DMS114 treated with DMSO at 0.1 percent for 48 hours (cell line): Measurements from ENCODE around the gene SELENOV.

Experiments
- DNase-seq: peaks from one replicate; lab custom pipeline; 2025; ENCODE audit not compliant: unreplicated experiment; lab: John Stamatoyannopoulos, UW

SELENOV gene

DNA sequence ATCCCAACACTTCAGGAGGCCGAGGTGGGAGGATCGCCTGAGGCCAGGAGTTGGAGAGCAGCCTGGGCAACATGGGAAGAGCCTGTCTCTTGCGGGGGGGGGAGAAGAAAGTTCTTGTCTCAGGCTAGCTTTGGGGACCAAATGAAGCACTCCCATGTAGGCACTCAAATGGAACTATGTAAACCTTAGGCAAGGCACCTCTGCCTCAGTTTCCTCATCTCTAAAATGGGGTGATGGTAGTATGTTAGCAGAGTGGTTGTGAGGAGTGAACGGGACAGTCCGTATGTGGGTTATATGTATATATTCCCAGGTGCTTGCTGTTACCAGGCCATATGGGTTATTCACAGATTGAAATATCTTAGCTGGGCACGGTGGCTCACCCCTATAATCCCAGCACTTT is 22.7 kb upstream of the SELENOV start:
- no peak for DNase-seq

DNA sequence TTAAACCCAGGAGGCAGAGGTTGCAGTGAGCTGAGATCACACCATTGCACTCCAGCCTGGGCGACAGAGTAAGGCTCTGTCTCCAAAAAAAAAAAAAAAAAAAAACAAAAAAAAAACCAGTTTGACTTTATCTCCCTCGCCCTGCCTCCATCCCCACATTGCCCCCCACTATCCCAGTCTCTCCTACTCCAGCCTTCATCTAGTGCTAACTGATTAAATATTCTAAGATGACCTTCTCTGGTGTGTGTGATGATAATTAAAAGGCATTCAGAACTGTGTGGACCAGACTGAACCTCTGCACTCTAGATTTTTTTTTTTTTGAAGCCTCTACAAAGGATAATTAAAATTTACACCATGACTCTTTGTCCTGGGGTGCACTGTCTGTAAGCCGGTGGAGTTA is 22.2 kb upstream of the SELENOV start:
- DNase-seq = no peak

DNA sequence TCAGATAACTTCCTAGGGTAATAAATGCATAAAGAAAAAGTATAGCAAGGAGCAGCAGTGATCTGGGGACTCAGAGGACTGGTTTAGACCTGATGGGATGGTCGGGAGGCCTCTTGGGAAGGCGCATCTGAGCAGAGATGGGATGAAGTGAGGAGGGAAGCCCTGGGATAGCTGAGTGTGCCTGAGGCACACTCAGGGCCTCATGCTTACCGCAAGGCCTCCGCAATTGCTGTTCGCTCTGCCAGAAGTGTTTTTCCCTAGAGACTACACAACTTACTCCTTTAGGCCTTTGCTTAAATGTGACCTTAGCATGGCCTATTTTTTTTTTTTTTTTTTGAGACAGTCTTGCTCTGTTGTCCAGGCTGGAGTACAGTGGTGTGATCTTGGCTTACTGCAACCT is 20.3 kb upstream of the SELENOV start:
- no peak for DNase-seq

DNA sequence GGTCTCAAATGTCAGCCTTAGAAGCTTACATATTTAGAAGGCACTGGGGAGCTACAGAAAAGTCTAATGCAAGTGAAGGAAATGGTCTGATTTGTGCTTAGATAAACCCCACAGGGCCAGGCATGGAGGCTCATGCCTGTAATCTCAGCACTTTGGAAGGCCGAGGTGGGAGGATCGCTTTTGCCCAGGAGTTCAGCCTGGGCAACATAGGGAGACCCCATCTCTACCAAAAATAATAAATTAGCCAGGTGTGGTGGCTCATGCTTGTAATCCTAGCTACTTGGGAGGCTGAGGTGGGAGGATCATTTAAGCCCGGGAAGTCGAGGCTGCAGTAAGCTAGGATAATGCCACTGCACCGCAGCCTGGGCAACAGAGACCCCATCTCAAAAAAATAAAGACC is 18.9 kb upstream of the SELENOV start:
- DNase-seq = no peak

DNA sequence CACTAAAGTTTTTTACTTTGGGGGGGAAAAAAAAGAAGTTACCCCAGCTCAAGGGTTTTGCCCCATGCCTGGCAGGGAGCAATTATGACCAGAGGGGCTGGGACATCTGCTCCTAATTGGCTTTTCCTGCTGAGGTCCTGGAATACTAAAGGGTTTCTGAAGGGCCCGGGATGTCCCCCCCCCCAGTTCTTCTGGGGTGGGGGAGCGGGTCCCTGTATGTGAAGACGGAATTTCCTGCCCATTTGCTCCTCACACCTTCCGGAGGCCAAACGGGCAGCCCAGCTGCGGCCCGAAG is 17.3 kb upstream of the SELENOV start:
- no peak for DNase-seq

DNA sequence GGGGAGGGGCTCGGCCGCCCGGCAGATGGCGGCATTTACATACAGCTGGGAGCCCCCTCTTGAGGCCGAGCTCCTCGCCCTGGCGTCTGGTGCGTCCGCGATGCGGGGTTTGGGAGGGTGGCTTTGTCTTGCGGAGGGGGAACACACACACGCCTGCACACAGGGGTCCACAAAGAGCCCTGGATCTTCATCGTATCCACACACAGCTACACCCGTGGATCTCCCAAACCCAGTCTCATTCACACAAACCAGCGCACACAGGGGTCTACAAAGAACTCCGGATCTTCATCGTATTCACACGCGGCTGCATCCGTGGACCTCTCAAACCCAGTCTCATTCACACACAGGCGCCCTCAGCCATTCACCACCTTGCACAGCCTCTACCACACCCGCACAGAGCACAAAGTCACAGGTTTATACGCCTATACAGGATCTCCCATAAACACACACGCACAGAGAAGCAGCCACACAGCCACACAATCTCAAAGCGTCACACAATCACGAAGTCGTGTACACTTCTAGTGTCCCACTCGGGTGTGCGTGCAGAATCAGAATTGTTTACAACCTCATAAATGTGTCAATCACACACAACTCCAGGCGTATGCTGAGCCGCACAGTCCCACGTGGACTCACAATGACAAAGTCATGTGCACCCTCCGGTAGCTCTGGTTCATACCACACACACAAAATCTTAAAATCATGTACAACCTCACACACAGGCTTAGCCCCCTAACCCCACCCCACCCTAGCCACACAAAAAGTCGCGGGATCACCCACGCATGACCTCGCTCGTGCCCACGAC is 16.7 kb upstream of the SELENOV start:
- DNase-seq = peak; percentile 68

DNA sequence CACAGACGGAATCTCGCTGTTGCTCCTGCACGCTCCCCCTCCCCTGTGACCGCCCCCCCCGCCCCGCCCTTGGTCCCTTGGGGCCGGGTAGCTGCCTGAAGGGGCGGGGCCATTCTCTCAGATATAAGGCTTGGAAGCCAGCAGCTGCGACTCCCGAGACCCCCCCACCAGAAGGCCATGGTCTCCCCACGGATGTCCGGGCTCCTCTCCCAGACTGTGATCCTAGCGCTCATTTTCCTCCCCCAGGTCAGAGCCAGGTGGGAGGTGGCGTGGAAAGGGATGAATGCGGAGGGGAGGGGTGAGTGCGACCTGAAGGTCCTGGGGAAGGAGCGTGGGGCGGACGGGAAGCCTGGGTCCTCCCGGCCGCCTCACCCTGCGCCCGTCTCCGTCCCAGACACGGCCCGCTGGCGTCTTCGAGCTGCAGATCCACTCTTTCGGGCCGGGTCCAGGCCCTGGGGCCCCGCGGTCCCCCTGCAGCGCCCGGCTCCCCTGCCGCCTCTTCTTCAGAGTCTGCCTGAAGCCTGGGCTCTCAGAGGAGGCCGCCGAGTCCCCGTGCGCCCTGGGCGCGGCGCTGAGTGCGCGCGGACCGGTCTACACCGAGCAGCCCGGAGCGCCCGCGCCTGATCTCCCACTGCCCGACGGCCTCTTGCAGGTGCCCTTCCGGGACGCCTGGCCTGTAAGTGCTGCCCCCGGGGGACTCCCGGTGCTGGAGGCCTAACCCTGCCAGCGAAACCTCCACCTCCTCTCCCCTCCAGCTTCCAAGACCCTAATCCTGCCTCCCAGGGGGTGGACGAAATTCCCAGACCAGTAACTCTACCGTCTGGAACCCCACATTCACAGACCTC is 15.9 kb upstream of the SELENOV start, which contains the start of gene DLL3:
Gene DLL3, plus strand, starts transcription at position 150 of the 845 bp plus-strand sequence. Its CDS starts 28 bp downstream, at position 178.
- DNase-seq = no peak

DNA sequence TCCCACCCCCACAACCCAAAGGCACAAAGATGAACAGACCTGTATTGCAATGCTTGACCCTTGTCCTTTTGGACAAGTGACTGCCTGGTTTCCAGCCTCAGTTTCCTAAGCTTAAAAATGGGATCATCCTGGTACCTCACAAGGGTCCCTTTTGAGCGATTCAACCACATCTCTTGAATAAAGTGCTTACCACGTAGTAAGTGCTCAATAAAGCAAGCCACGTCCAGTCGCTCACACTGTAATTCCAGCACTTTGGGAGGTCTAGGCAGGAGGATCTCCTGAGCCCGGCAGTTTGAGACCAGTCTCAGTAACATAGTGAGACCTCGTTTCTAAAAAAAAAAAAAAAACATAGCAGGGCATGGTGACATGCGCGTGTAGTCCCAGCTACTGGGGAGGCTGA is 15.0 kb upstream of the SELENOV start:
- DNase-seq = no peak

DNA sequence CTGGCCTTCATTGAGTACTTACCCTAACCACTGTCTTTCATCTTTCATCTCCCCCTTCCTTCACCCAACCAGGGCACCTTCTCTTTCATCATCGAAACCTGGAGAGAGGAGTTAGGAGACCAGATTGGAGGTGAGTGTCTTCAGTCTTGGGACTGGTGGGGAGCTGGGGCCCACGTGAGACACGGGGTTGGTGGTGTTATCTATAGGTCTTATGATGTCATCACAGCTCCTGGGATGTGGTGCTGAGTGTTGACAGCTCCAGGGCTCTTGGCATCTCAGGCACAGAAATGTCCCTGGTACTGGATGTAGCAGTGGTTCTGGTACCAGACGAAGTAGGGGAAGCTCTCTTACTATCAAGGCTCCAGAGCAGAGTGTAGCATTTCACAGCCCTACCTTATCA is 14.4 kb upstream of the SELENOV start:
- DNase-seq = no peak

DNA sequence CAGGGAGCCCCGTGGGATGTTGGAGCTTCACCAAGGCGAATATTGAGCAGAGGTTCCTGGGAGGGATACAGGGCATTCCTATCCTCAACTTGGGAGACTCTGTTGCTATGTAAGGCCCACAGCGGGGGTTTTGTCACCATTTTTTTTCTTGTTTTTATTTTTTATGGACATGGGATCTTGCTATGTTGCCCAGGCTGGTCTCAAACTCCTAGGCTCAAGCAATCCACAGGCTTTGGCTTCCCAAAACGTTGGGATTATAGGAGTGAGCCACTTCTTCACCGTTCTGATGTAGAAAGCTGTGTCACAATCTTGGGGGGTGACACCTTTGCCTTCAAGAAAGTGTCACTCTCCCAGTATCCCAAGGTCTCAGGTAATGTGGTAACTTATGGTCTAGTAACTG is 13.6 kb upstream of the SELENOV start:
- no peak for DNase-seq

DNA sequence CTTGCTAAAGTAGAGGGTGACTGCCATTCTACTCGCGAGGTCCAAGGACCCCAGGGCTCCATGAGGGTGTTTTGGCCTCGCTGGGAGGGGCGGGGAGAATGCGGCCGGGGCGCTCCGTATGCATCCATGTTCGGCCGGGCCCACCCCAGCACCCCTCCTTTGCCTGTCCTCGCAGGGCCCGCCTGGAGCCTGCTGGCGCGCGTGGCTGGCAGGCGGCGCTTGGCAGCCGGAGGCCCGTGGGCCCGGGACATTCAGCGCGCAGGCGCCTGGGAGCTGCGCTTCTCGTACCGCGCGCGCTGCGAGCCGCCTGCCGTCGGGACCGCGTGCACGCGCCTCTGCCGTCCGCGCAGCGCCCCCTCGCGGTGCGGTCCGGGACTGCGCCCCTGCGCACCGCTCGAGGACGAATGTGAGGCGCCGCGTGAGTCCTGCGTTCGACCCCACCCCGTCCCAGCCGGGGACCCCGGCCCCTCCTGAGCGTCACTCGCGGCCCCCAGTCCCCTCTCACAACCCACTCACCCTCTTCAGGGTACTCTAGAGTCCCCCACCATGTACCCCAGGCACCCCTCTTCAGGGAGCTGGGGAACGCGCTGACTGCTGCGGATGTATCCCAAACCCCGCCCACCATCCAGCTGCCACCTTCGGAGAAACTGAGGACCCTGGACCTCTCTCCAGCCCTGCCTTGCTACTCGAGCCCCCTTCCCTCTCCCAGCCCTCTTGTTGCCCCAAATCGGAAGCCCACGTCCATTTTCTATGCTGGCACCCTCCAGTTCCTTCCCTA is 12.1 kb upstream of the SELENOV start:
- DNase-seq = no peak

DNA sequence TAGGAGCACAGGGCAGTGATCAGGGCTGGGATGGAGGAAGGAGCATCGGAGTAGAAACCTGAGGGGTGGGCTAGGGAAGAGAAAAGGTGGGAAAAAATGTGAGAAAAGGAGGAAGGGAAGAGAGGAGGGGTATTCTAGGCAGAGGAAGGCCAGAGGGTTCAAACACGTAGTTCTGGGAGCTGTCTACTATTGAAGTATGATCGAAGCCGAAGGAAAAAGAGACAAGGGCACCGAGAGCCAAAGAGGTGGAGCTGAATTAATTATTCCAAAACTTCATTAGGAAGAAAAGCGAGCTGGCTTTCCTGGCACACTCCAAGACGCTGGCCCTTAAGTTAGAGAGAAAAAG is 8.4 kb upstream of the SELENOV start:
- no peak for DNase-seq

DNA sequence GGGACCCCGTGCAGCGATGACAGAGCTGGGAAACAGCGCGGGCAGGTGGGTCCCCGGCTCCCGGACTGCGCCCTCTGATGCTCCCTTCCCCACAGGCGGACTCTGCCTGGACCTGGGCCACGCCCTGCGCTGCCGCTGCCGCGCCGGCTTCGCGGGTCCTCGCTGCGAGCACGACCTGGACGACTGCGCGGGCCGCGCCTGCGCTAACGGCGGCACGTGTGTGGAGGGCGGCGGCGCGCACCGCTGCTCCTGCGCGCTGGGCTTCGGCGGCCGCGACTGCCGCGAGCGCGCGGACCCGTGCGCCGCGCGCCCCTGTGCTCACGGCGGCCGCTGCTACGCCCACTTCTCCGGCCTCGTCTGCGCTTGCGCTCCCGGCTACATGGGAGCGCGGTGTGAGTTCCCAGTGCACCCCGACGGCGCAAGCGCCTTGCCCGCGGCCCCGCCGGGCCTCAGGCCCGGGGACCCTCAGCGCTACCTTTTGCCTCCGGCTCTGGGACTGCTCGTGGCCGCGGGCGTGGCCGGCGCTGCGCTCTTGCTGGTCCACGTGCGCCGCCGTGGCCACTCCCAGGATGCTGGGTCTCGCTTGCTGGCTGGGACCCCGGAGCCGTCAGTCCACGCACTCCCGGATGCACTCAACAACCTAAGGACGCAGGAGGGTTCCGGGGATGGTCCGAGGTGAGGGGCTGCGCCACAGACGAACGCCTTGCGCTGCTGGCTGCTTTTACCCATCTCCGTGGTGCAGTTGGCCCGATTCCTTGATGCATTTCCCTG is 7.8 kb upstream of the SELENOV start:
- DNase-seq = peak; percentile 80

DNA sequence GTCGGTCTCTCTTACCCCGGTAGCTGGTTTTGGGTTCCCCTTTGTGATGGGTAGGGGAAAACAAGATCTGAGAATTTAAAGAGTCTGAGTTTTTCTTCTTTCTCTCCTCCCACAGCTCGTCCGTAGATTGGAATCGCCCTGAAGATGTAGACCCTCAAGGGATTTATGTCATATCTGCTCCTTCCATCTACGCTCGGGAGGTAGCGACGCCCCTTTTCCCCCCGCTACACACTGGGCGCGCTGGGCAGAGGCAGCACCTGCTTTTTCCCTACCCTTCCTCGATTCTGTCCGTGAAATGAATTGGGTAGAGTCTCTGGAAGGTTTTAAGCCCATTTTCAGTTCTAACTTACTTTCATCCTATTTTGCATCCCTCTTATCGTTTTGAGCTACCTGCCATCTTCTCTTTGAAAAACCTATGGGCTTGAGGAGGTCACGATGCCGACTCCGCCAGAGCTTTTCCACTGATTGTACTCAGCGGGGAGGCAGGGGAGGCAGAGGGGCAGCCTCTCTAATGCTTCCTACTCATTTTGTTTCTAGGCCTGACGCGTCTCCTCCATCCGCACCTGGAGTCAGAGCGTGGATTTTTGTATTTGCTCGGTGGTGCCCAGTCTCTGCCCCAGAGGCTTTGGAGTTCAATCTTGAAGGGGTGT is 7.1 kb upstream of the SELENOV start:
- no peak for DNase-seq

DNA sequence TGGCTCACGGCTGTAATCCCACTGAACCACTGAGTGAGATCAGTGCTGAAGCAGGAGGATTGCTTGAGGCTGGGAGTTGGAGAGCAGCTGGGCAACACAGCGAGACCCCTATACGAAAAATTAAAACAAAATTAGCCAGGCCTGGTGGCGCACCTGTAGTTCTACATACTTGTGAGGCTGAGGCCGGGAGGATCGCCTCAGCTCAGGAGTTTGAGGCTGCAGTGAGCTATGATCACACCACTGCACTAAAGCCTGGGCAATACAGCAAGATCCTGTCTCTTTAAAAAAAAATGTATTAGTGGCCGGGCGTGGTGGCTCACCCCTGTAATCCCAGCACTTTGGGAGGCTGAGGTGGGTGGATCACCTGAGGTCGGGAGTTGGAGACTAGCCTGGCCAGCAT is 6.3 kb upstream of the SELENOV start:
- no peak for DNase-seq

DNA sequence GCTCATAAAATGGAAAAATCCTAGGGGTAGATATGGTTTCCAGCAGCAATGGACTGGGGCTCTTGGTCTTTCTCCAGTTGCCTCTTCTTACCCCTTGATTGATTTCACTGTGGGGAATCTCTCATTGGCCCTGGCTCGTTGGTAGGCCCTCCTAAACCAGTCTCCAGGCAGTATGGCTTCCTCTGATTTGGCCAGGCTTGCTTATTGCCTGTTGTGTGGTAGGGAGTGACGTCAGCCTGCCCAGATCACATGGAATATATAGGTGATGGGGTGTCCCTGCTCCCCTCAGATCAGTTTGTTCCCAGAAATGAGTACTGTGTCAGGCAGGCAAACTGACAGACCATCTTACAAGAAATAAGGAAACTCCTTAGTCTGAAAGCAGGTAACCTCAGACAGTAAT is 5.7 kb upstream of the SELENOV start:
- no peak for DNase-seq

DNA sequence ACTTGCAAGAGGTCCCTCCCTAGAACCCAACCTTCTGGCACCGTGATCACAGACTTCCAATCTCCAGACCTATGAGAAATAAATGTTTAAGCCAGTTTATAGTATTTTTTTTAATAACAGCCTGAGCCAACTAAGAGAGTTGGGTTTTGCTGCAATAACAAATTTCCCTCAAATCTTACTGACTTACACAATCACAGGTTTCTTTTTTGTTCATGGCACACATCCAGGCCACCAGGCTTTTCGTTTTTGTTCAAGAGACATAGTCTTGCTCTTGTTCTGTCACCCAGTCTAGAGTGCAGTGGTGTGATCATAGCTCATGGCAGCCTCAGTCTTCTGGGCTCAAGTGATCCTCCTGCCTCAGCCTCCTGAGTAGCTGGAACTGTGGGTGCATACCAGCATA is 2.0 kb upstream of the SELENOV start:
- DNase-seq = no peak

DNA sequence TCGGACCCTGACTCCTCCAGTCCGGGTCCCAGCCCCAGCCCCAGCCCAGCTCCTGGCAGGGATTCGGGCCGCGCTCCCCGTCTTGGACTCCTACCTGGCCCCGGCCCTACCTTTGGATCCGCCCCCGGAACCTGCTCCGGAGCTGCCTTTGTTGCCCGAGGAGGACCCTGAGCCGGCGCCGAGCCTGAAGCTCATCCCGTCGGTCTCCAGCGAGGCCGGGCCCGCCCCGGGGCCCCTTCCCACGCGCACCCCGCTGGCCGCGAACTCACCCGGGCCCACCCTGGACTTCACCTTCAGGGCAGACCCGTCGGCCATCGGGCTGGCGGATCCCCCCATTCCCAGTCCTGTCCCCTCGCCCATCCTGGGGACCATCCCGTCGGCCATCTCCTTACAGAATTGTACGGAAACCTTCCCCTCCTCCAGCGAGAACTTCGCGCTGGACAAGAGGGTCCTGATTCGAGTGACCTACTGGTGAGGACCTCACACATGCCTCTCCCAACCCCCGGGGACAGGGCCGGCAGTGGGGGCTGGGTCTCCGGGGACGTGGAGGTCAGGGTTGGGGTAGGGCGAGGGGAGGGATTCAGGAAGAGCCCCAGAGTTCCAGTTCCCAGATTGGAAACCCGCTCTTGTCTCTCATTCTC is 732 bp downstream of the SELENOV start:
- DNase-seq = no peak

DNA sequence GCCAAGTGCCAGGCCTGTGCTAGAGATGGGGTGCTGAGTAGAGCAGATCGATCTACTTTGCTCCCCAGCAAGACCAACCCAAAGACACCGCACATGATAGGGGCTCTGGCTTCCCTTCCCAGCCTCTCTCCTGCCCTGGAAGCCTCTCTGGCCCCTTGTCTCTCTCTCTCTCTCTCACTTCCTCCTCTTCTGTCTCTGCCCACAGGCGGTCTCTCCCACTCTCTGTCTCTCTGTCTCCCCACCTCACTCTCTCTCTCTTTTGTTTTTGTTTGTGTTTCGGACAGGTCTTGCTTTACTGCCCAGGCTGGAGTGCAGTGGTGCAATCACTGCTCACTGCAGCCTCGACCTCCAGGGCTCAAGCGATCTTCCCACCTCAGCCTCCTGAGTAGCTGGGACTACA is 1.3 kb downstream of the SELENOV start:
- DNase-seq = no peak

DNA sequence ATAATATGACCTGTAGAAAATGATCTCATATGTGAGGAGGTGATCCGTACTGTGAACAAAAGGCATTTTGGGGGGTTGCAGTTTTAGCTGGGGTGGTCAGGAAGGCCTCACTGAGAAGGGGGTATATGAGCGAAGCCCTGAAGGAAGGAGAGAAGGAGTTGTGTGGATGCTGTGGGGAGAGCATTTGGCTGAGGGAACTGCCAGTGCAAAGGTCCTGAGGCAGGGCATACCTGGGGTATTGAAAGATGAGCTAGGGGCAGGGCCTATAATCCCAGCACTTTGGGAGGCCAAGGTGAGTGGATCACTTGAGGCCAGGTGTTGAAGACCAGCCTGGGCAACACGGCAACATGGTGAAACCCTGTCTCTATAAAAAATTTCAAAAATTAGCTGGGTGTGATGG is 2.5 kb downstream of the SELENOV start:
- DNase-seq = no peak
